ENCODE results near the gene DLG1.

The DLG1 gene

GRCh38 chr3:197298341-197298944, at the start of gene DLG1:
DLG1 (minus strand) TSS chr3:197298612; CDS start chr3:197297204, 1,408 bp downstream.
- DNase-seq (ENCODE audit: low read depth in 2 of 2), result peak; percentile 68 to 72

DNA sequence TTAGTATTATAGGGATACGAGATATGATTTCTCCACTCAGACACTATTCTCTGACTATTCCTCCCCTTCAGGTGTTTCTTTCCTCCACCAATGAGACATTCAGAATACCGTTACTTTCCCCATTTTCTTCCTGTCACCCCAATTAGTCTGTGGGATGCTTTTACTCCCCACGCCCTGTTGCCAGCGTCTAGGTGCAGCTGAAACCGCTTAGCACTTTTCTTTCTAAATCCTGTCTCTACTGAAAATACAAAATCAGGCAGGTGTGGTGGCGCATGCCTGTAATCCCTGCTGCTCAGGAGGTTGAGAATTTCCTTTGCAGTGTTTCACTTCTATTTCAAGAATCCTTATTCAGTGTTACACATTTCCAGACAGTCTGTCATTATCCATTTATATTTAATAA, 49.6 kb upstream of the DLG1 start:
- no peak for DNase-seq (ENCODE audit: low read depth in 2 of 2)

GRCh38 chr3:197345390-197345789, 47.0 kb upstream of the DLG1 start:
- no peak for DNase-seq (ENCODE audit: low read depth in 2 of 2)

DNA sequence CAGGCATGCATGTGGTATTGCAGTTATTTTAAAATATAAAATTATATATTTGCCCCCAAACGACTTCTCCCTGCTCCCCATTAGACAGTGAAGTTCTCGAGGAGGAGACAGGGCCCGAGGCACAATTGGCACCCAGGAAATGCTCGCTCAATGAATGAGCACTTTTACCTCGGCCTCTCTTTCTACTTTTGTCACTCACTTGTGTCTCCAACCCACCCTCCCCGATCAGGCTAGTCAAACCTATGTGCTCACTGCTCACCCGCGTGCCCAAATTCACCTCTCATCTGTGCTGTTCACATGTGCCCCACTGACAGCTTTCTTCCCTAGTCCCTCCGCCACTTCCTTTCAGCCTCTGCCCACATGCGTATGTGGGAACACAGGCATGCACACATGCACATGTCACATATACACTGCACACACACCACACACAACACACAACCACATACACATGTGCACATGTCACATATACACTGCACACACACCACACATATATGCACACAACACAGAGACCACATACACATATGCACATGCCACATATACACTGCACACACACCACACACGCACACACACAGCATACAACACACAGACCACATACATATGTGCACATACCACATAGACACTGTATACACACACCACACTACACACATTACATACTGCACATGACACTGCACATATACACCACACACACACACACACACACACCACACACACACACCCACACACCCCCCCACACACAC, 46.3 kb upstream of the DLG1 start:
- no peak for DNase-seq (ENCODE audit: low read depth in 2 of 2)

GRCh38 chr3:197343656-197344408, 45.4 kb upstream of the DLG1 start:
- no peak for DNase-seq (ENCODE audit: low read depth in 2 of 2)

DNA sequence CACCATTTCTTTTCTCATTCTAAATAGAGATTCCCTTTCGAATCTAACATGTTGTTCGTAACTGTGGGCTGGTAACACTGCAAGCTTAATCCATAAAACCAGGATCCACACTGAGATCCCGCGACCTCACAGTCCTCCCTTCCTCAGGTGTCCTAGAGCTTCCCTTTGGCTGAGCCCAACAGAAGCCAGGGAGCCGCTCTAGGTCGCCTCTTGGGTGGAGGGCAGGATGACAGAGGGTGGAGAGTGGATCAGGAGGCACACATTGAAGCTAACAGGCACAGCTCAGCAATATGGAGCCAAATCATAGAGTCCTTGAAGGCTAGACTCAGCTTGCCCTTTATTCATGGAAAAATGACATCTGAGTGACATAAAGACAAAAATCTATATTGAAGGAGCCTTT, 44.7 kb upstream of the DLG1 start:
- no peak for DNase-seq (ENCODE audit: low read depth in 2 of 2)

- DNase-seq (ENCODE audit: low read depth in 2 of 2), result no peak
Observed at GRCh38 chr3:197340521-197340871, 42.1 kb upstream of the DLG1 start.

- DNase-seq (ENCODE audit: low read depth in 2 of 2), result no peak
Observed at GRCh38 chr3:197339841-197340520, 41.6 kb upstream of the DLG1 start.

DNA sequence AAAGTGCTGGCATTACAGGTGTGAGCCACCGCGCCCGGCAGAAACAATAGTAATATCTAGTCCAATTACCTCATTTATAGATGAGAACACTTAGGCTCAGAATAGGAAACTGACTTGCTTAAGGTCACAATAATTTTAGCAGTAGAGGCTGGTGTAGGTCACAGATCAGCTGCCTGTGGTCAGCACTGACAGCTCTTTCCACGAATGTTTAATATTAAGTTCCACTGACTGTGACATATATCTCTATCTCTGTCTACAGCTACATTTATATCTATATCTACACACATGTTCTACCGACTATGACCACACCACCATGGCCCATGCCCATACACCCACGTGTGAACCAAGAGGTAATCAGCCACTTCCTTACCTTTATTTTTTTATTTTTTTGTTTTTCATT, 40.2 kb upstream of the DLG1 start:
- no peak for DNase-seq (ENCODE audit: low read depth in 2 of 2)

DNA sequence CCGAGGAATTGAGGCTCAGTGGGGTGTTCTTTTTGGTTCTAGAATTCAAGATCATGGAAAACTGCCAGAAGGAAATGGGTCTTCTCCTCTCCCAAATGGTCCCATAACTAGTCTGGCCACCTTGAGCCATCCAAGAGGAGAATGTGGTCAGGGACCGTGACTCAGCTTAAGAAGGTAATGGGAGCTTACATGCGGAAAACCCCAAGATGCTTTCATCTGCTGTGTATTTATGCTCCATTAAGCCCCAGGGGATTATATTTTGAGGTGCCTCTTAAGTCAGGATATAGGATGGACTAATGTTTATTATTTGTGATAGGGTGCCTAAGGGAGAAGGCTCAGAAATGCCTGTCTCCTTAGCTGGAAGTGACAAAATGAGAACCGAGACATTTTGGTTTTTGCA, 39.2 kb upstream of the DLG1 start:
- DNase-seq (ENCODE audit: low read depth in 2 of 2), result no peak

DNA sequence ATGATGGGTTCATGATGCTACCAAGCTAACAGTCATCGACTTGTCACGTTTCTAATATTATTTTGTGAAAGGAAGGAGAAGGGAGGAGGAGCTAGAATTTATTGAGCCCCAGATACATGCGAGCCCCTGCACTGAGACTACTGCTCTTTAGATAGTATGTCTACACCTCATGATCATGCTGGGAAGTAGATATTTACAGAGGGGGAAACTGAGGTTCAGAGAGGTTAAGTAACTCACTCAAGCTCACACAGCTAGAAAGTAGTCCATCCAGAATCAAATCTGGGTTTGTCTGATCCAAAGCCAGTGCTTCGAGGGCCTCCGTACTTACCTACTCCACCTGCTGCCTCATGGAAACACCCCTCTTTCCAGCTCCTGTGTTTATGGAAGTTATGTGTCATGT, 38.8 kb upstream of the DLG1 start:
- no peak for DNase-seq (ENCODE audit: low read depth in 2 of 2)

GRCh38 chr3:197336348-197336747, 37.9 kb upstream of the DLG1 start:
- no peak for DNase-seq (ENCODE audit: low read depth in 2 of 2)

DNA sequence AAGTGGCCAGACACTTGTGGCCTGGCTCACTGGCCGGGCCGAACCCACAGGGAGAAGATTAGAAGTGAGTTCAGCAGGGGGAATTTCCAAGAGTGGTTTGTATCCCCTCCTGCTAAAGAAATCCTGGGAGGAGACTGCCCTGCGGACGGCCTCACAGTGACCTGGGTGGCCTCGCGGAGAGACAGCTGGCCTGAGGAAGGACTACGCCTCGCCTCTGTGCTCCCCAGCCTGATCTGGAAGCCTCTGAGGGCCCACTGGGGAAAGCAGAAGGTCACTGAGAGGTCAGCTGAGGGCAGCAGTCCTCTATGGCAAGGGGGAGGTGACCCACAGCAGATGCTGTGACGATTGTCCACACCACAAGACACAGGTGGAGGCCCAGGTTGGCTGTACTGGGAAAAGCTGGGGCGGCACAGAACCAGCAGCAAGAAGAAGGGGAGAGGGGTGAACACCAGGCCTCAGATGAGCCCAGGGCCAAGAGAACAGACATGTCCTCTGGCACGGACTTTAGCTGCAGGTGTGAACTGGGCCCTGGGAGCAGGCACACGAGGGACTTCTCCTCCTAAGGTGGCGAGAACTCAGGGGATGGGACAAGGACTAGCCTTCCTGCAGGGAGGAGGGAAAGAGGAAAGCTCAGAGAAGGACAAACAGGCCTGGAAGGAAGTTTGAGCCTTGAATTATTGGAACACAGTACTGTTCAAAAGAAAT, 37.2 kb upstream of the DLG1 start:
- DNase-seq (ENCODE audit: low read depth in 2 of 2), result no peak

DNA sequence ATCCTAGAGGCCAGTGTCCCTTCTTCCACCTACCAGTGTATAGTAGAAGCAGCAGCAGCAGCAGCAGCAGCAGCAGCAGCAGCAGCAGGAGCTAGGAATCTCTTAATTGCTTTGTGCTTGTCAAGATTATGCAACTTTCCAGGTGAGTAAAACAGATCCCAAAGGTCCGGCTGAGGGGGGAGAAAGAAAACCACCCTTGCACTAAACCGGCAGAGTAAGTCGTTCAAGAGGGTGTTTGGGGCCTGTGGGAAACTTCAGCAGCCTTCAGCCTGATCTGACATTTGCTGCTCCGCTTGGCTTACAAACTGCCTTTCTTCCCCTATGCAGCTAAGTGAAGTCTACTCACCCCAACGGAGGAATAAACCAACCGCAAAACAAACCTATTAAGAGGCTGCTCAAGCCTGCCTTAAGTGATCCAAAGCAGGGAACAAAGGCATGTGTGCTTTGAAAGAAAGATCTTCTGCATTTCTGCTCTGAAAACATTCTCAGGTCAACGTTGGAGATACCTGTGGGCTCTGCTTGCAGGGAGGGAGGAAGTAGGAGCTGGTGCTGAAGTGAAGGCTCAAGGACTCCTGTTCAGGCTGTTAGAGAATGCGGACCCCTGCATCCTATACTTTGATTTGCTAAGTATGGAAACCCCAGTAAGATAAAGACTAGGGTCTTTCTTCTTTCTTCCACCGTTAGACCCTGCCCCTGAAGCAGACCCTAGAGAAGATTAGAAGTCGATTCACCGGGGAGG, 35.7 kb upstream of the DLG1 start:
- DNase-seq (ENCODE audit: low read depth in 2 of 2), result no peak

DNA sequence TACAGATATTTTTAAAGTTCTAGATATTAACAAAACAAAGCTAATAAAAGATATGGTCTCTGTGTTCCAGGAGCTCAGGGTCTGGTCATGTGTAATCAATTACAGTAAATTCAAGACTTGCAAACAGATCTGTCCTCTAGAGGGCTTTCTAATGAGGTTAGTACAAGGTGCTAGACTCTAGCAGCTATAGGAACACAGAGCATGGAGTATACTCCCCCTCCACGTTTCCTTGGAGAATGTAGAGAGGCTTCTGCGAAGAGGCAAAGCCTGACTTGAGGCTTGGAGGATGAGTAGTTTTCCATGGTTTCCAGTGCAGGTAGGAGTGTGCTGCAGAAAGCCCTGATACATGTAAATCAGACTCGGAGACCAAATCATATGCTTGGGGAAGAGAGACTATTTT, 32.7 kb upstream of the DLG1 start:
- DNase-seq (ENCODE audit: low read depth in 2 of 2), result no peak

GRCh38 chr3:197329382-197329781, 31.0 kb upstream of the DLG1 start:
- DNase-seq (ENCODE audit: low read depth in 2 of 2), result no peak

GRCh38 chr3:197328198-197328597, 29.8 kb upstream of the DLG1 start:
- no peak for DNase-seq (ENCODE audit: low read depth in 2 of 2)

DNA sequence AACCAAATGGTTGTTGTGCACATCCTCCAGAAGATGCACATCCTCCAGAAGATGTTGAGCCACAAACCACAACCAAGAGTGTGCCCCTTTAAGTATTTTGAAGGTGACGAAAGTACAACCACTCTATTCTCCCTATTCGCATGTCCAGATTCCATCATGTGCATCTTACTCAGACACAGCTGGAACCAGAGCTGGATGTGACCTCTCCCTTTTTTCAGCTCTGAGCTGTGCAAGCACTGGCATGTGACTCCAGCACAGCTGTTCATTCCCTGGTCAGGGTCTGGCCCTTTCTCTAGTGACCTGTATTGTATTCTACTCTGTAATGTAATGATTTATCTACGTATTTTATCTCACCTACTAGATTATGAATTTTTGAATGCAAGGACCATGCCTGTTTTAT, 29.3 kb upstream of the DLG1 start:
- no peak for DNase-seq (ENCODE audit: low read depth in 2 of 2)

DNA sequence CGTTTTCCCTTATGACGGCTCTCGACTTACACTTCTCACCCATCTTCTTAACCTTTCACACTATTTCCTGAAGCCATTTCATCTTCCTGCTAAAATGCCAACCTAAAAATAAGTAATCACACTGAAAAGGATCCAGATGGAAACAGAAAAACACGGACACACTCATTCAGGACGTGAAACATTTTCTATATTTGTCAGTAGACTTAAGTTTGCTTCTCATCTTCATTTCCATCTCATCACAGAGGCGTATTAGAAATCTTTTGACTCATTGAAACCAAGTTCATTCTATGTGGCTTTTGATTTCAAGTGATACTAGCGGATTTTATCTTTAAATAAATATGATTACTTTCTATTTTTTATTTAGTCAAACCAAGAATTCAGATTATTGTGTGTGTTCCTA, 27.4 kb upstream of the DLG1 start:
- DNase-seq (ENCODE audit: low read depth in 2 of 2), result no peak

- DNase-seq (ENCODE audit: low read depth in 2 of 2), result no peak
Observed at GRCh38 chr3:197322149-197322548, 23.7 kb upstream of the DLG1 start.

- DNase-seq (ENCODE audit: low read depth in 2 of 2), result no peak
Observed at GRCh38 chr3:197320582-197320981, 22.2 kb upstream of the DLG1 start.

Measured in stimulated activated CD8-positive, alpha-beta memory T cell treated with anti-CD3 and anti-CD28 coated beads, Interleukin-15, amount 100 ng/mL, for 4 hours (primary cell).